Vagina (tissue), 2 donors: ENCODE results near the gene POLN.

Experiments
- POLR2A ChIP-seq, 2 donors: fragments of 450-650 bp; IDR thresholded peaks; one replicate each; pipeline ENCODE4 v1.6.1; 2017; ENCODE audit warnings: antibody characterized with exemption in 2 of 2, mild to moderate bottlenecking in 2 of 2, moderate library complexity in 2 of 2
- TF ChIP-seq, protein P1 (sequence below), 3 experiments: fragments of 450-650 bp in 2 of 3; fragments of 200-600 bp in 1 of 3; sonication (generic) in 1 of 3; IDR thresholded peaks; one replicate each; pipeline ENCODE4 v1.5.1; 2017 to 2019; ENCODE audit warnings: antibody characterized with exemption in 3 of 3, mild to moderate bottlenecking in 2 of 3, moderate library complexity in 2 of 3

DNA sequence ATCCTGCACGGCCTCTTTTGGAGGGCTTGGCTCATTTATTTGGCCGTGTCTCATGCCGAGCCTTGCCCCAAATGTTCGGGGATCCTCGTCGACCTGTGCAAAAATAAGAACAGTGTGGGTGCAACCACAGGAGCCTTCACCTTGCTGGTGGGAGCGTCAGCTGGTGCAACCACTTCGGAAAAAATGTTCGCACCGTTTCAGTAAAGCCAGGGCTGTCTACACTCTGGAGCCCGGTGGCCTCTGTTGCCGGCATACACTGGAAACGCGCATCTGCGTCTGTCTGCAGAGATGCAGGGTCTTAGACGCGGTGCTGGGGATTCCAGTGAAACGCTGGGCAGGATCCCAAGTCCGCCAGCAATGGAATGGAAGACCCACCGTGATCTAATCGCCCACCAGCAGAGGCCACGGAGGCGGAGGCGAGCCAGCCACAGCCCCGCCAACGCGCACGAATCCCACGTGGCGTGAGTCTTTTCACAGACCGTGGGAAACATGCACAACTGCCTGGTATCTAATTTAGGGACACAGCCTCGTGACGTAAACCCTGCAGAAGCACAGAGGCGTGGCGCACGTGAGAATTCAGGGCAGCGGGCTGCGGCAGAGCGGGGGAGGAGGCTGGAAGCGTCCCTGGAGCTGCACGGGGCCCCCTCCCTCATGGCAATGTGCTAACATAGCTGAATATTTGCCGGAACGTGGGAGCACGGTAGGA is 33.8 kb upstream of the POLN start:
- no peak for TF ChIP-seq POLR2A (IDR thresholded peaks at IDR 0.05)
- TF ChIP-seq, protein P1, sequence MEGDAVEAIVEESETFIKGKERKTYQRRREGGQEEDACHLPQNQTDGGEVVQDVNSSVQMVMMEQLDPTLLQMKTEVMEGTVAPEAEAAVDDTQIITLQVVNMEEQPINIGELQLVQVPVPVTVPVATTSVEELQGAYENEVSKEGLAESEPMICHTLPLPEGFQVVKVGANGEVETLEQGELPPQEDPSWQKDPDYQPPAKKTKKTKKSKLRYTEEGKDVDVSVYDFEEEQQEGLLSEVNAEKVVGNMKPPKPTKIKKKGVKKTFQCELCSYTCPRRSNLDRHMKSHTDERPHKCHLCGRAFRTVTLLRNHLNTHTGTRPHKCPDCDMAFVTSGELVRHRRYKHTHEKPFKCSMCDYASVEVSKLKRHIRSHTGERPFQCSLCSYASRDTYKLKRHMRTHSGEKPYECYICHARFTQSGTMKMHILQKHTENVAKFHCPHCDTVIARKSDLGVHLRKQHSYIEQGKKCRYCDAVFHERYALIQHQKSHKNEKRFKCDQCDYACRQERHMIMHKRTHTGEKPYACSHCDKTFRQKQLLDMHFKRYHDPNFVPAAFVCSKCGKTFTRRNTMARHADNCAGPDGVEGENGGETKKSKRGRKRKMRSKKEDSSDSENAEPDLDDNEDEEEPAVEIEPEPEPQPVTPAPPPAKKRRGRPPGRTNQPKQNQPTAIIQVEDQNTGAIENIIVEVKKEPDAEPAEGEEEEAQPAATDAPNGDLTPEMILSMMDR (IDR thresholded peaks at IDR 0.05): no peak
